Right atrium auricular region (tissue), 2 donors: ENCODE results near the gene LGSN. TPM values are rescaled to one million over a fixed set of nuclear protein-coding genes. Genes with fewer than 3 reads are reported as not detected.
"Not testable (repeated sequence)": the region's sequence is repeated elsewhere in the genome, so short reads cannot be mapped to it uniquely, and the experiment has no call there.

Experiments
- DNase-seq: peaks from one replicate; pipeline ENCODE4 v3.0.0-alpha.2; 2019; ENCODE audit warnings: low spot score
- H3K27ac ChIP-seq, 2 donors: fragments of 200-600 bp; sonication (generic); 1 replicate in 1 of 2; 2 replicates in 1 of 2; pipeline ENCODE4 v1.5.1; 2016 to 2019
- H3K27me3 ChIP-seq, 2 donors: fragments of 200-600 bp; sonication (generic); one replicate each; pipeline versions ENCODE4 v1.5.1 to v1.6.0; 2017 to 2019
- H3K36me3 ChIP-seq: fragments of 200-600 bp; sonication (generic); one replicate; pipeline ENCODE4 v1.5.1; 2016
- H3K4me1 ChIP-seq, 2 donors: fragments of 200-600 bp; sonication (generic); one replicate each; pipeline versions ENCODE4 v1.5.1 to v1.6.0; 2017 to 2019
- H3K4me3 ChIP-seq, 2 donors: fragments of 200-600 bp; sonication (generic); 1 replicate in 1 of 2; 2 replicates in 1 of 2; pipeline ENCODE4 v1.5.1; 2017 to 2019; ENCODE audit warnings: mild to moderate bottlenecking in 1 of 2, moderate library complexity in 1 of 2
- H3K9me3 ChIP-seq, 2 donors: fragments of 200-600 bp; sonication (generic); one replicate each; pipeline ENCODE4 v1.5.1; 2019
- CTCF ChIP-seq, 2 donors: fragments of 200-600 bp; sonication (generic); IDR thresholded peaks; one replicate each; pipeline ENCODE4 v1.5.1; 2019; ENCODE audit warnings: antibody characterized with exemption in 2 of 2
- total RNA-seq, 2 donors: library from RNA; depleted of rRNA; stranded (reverse); fragments of >200 nt; gene quantifications; one replicate each; pipeline ENCODE4 v1.1.0, GENCODE V29; 2016

LGSN gene
- total RNA-seq, 2 donors from 2014 or later = not detected

DNA sequence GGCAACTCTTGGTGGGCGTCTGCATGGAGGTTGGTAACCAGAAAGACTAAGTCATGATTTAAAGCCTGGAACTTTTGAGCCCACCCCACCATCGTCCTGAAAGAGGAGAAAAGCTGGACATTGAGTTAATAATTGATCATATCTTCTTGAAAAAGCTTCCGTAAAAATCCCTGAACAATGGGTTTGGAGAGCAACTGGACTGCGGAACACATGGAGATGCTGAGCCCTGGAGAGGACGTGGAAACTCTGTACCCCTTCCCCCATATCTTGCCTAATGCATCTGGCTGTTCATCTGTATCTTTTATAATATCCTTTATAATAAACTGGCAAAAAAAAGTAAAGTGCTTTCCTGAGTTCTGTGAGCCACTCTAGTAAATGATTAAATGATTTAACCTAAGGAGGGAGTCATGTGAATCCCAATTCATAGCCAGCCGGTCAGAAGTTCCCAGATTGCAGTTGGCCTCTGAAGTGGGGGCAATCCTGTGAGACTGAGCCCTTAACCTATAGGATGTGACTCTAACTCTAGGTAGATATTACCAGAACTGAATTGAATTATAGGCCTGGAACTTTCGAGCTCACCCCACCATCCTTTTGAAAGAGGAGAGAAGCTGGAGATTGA lies 26.5 kb upstream of the LGSN start:
- no peak overlapping the region for H3K4me3 ChIP-seq
- no peak for TF ChIP-seq CTCF (IDR thresholded peaks at IDR 0.05)
- no peaks in the 10 kb centered on the region for H3K9me3 ChIP-seq
- no peaks in the 10 kb centered on the region for H3K4me1 ChIP-seq
- H3K27me3 ChIP-seq = no peaks in the 10 kb centered on the region
- no peaks in the 10 kb centered on the region for H3K36me3 ChIP-seq
- DNase-seq = no peak
- no peak overlapping the region for H3K27ac ChIP-seq

- no peak for DNase-seq
- TF ChIP-seq CTCF (IDR thresholded peaks at IDR 0.05) = no peak
Measured at GRCh38 chr6:63340351-63340750, 20.6 kb upstream of the LGSN start.

GRCh38 chr6:63334652-63335051 lies 14.9 kb upstream of the LGSN start:
- DNase-seq, H3K36me3 ChIP-seq, H3K4me1 ChIP-seq, H3K4me3 ChIP-seq, H3K27ac ChIP-seq, H3K27me3 ChIP-seq: not testable (repeated sequence)
- peaks cover 0 to 15% of the 10 kb centered on the region in 2 donors for H3K9me3 ChIP-seq

More at GRCh38 chr6:63340351-63340750, 20.6 kb upstream of the LGSN start:
- Histone ChIP-seq H3K4me3 (no peak overlapping the region), H3K9me3 (peaks cover 0 to 30% of the 10 kb centered on the region in 2 donors), H3K36me3 (no peaks in the 10 kb centered on the region), H3K27me3 (no peaks in the 10 kb centered on the region), H3K4me1 (no peaks in the 10 kb centered on the region), H3K27ac (no peak overlapping the region)

DNA sequence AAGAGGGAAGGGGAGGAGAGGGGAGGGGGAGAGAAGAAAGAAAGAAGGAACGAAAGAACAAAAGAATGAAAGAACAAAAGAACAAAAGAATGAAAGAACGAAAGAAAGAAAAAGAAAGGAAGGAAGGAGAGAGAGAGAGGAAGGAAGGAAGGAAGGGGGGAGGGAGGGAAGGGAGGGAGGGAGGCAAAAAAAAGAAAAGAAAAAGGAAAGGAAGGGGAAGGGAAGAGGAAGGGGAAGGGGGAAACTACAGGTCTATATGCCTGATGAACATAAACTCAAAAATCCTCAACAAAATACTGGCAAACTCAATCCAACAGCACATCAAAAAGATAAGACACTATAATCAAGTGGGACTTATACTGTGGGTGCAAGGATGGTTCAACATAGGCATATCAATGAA lies 13.7 kb upstream of the LGSN start:
- DNase-seq = no peak
- no peaks in the 10 kb centered on the region for H3K4me1 ChIP-seq
- H3K4me3 ChIP-seq = no peak overlapping the region
- no peak overlapping the region for H3K27ac ChIP-seq
- H3K9me3 ChIP-seq = peaks cover 0 to 9% of the 10 kb centered on the region in 2 donors
- no peaks in the 10 kb centered on the region for H3K36me3 ChIP-seq
- TF ChIP-seq CTCF (IDR thresholded peaks at IDR 0.05) = no peak
- H3K27me3 ChIP-seq = no peaks in the 10 kb centered on the region

- not testable (repeated sequence) for H3K9me3 ChIP-seq, H3K4me1 ChIP-seq, H3K36me3 ChIP-seq, H3K4me3 ChIP-seq, H3K27me3 ChIP-seq, H3K27ac ChIP-seq, DNase-seq
Measured at GRCh38 chr6:63326630-63327029, 6.8 kb upstream of the LGSN start.

DNA sequence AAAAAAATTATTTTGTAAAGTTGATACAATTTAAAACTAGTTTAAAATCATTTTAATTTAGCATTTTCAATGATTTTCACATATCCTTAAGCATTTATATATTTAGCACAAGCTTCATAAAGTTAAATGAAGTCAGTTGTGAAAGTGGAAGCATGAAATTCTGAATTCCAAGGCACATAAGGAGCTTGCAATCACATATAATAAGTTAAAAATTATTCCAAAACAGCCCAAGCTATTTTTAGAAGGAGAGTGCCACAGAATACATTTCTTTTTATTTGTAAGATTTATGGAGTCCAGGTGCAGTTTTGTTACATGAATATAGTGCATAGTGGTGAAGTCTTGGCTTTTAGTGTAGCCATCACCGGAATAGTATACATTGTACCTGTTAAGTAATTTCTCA lies 3.2 kb upstream of the LGSN start:
- H3K4me3 ChIP-seq = no peak overlapping the region
- H3K27ac ChIP-seq = no peak overlapping the region
- no peaks in the 10 kb centered on the region for H3K9me3 ChIP-seq
- H3K4me1 ChIP-seq = no peaks in the 10 kb centered on the region
- DNase-seq = no peak
- TF ChIP-seq CTCF (IDR thresholded peaks at IDR 0.05) = no peak
- H3K36me3 ChIP-seq = no peaks in the 10 kb centered on the region
- H3K27me3 ChIP-seq = no peaks in the 10 kb centered on the region

GRCh38 chr6:63321821-63322220 lies 2.0 kb upstream of the LGSN start:
- H3K4me3 ChIP-seq = no peak overlapping the region
- no peaks in the 10 kb centered on the region for H3K9me3 ChIP-seq
- H3K4me1 ChIP-seq = no peaks in the 10 kb centered on the region
- no peak for DNase-seq
- TF ChIP-seq CTCF (IDR thresholded peaks at IDR 0.05) = no peak
- H3K27ac ChIP-seq = no peak overlapping the region
- H3K27me3 ChIP-seq = no peaks in the 10 kb centered on the region
- no peaks in the 10 kb centered on the region for H3K36me3 ChIP-seq
